Upper lobe of left lung (tissue), 6 donors: ENCODE data around the gene WDR70. TPM values are rescaled to one million over a fixed set of nuclear protein-coding genes. Genes with fewer than 3 reads are reported as not detected.

Experiments
- ATAC-seq, 2 donors: fragments of 200-7000 bp; cut with Tn5 transposase; one replicate each; pipeline ENCODE4 v1.9.1; 2022; ENCODE audit warnings: mild to moderate bottlenecking in 2 of 2, moderate library complexity in 2 of 2; ENCODE audit not compliant: low FRiP score in 2 of 2
- DNase-seq, 2 donors: peaks; one replicate each; pipeline ENCODE4 v3.0.0-alpha.2; 2019 to 2020
- H3K27ac ChIP-seq, 4 donors: fragments of 200-600 bp; sonication (generic); one replicate each; pipeline ENCODE4 v1.5.1; 2016 to 2019
- H3K27me3 ChIP-seq, 4 donors: fragments of 200-600 bp; sonication (generic); one replicate each; pipeline ENCODE4 v1.5.1; 2017 to 2019
- H3K36me3 ChIP-seq, 4 donors: fragments of 200-600 bp; sonication (generic); one replicate each; pipeline ENCODE4 v1.5.1; 2016 to 2019
- H3K4me1 ChIP-seq, 4 donors: fragments of 200-600 bp; sonication (generic); one replicate each; pipeline ENCODE4 v1.5.1; 2018 to 2019
- H3K4me3 ChIP-seq, 4 donors: fragments of 200-600 bp; sonication (generic); one replicate each; pipeline ENCODE4 v1.5.1; 2017 to 2019; ENCODE audit warnings: mild to moderate bottlenecking in 2 of 4, moderate library complexity in 1 of 4
- H3K9me3 ChIP-seq, 4 donors: fragments of 200-600 bp; sonication (generic); one replicate each; pipeline ENCODE4 v1.5.1; 2018 to 2019
- CTCF ChIP-seq, 6 experiments: fragments of 450-650 bp in 4 of 6; fragments of 200-600 bp in 2 of 6; sonication (generic) in 2 of 6; IDR thresholded peaks; one replicate each; pipeline ENCODE4 v1.5.1; 2016 to 2019; ENCODE audit warnings: antibody characterized with exemption in 6 of 6
- EP300 ChIP-seq, 4 donors: sonication (generic); formaldehyde crosslinking; IDR thresholded peaks; one replicate each; pipeline ENCODE4 v1.5.1; 2017; ENCODE audit warnings: antibody characterized with exemption in 4 of 4, control low read depth in 2 of 4
- POLR2A ChIP-seq, 4 donors: fragments of 450-650 bp; IDR thresholded peaks; one replicate each; pipeline ENCODE4 v1.5.1; 2016 to 2017; ENCODE audit warnings: antibody characterized with exemption in 4 of 4, mild to moderate bottlenecking in 2 of 4
- POLR2AphosphoS5 ChIP-seq, 2 donors: sonication (generic); formaldehyde crosslinking; IDR thresholded peaks; one replicate each; pipeline ENCODE4 v1.5.1; 2017; ENCODE audit warnings: antibody characterized with exemption in 2 of 2
- WGBS, 2 donors: methylation state at CpG; one replicate each; pipeline ENCODE4 v1.1.5; 2017 to 2018; 5-methylcytosine and 5-hydroxymethylcytosine counted together
- total RNA-seq, 6 donors: library from RNA; depleted of rRNA in 4 of 6; stranded (reverse); fragments of >200 nt in 4 of 6; gene quantifications; one replicate each; pipeline versions ENCODE4 v1.1.0 to v1.2.1, GENCODE V29; 2016 to 2021
- donor health status: DM: no; HTN: no; CAD: no; lungs with moderate emphysema.
- donor health status: DM: no; HTN: yes; CAD: no; lungs with severe emphysema.

The WDR70 gene
- total RNA-seq, 6 donors from 2014 or later: 20.7 to 75.4 (median 27.9) TPM

- H3K36me3 ChIP-seq: no peaks in the 10 kb centered on the region
- H3K27ac ChIP-seq: no peak overlapping the region
- no peaks in the 10 kb centered on the region for H3K9me3 ChIP-seq
- 92 to 93% methylated on average over 4 of the region's 4 CpGs for WGBS, 2 donors
- H3K4me3 ChIP-seq: no peak overlapping the region
- TF ChIP-seq EP300 (IDR thresholded peaks at IDR 0.05) (no peak), POLR2AphosphoS5 (IDR thresholded peaks at IDR 0.05) (no peak)
- H3K4me1 ChIP-seq: no peaks in the 10 kb centered on the region
- ATAC-seq (no peak), DNase-seq (no peak)
- no peaks in the 10 kb centered on the region for H3K27me3 ChIP-seq
Measured at GRCh38 chr5:37755581-37755980, 376.5 kb downstream of the WDR70 start.

- Histone ChIP-seq H3K4me1 (no peaks in the 10 kb centered on the region), H3K27ac (no peak overlapping the region), H3K4me3 (no peak overlapping the region), H3K27me3 (no peaks in the 10 kb centered on the region), H3K36me3 (no peaks in the 10 kb centered on the region), H3K9me3 (no peaks in the 10 kb centered on the region)
- no peak for DNase-seq
- TF ChIP-seq POLR2AphosphoS5 (IDR thresholded peaks at IDR 0.05): no peak
- no peak for TF ChIP-seq CTCF (IDR thresholded peaks at IDR 0.05)
- TF ChIP-seq EP300 (IDR thresholded peaks at IDR 0.05): no peak
- no peak for TF ChIP-seq POLR2A (IDR thresholded peaks at IDR 0.05)
- ATAC-seq: no peak
Measured at GRCh38 chr5:37756248-37756647, 377.1 kb downstream of the WDR70 start.

DNA sequence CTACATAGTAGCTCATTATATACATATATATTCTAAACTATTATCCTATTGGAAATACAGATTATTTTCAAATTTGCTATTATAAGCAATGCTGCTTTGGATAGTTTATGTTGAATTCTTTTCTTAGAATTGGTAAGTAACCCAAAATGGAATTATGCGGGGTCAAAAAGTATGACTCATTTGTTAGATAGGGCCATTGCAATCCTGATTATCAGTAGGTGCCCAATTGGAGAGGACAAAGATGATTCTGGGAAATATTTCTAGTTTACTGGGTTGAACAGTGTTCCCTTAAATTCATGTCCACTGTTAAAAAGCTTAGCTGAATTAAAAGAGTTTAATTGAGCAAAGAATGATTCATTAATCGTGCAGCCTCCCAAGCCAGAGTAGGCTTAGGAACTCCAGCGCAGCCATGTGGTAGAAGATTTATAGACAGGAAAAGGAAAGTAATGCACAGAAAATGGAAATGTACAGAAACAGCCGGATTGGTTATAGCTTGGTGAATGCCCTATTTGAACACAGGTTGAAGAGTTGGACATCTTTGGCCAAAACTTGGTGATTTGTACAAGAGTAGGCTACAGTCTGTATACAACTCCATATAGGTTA lies 379.0 kb downstream of the WDR70 start:
- ATAC-seq: no peak
- no peaks in the 10 kb centered on the region for H3K36me3 ChIP-seq
- no peaks in the 10 kb centered on the region for H3K9me3 ChIP-seq
- H3K4me3 ChIP-seq: no peak overlapping the region
- H3K27ac ChIP-seq: no peak overlapping the region
- no peak for TF ChIP-seq POLR2A (IDR thresholded peaks at IDR 0.05)
- no peak for TF ChIP-seq EP300 (IDR thresholded peaks at IDR 0.05)
- no peak for DNase-seq
- WGBS, 2 donors: 91 to 95% methylated on average over 4 of the region's 4 CpGs
- H3K27me3 ChIP-seq: no peaks in the 10 kb centered on the region
- H3K4me1 ChIP-seq: no peaks in the 10 kb centered on the region

GRCh38 chr5:37767251-37767650 lies 388.1 kb downstream of the WDR70 start:
- H3K27ac ChIP-seq: no peak overlapping the region
- no peaks in the 10 kb centered on the region for H3K27me3 ChIP-seq
- TF ChIP-seq POLR2AphosphoS5 (IDR thresholded peaks at IDR 0.05) (no peak), POLR2A (IDR thresholded peaks at IDR 0.05) (no peak), EP300 (IDR thresholded peaks at IDR 0.05) (no peak), CTCF (IDR thresholded peaks at IDR 0.05) (no peak)
- no peaks in the 10 kb centered on the region for H3K36me3 ChIP-seq
- H3K4me1 ChIP-seq: no peaks in the 10 kb centered on the region
- ATAC-seq (no peak), DNase-seq (no peak)
- H3K9me3 ChIP-seq: no peaks in the 10 kb centered on the region
- no peak overlapping the region for H3K4me3 ChIP-seq
- 73% methylated on average over 3 of the region's 3 CpGs for WGBS, 2 donors

DNA sequence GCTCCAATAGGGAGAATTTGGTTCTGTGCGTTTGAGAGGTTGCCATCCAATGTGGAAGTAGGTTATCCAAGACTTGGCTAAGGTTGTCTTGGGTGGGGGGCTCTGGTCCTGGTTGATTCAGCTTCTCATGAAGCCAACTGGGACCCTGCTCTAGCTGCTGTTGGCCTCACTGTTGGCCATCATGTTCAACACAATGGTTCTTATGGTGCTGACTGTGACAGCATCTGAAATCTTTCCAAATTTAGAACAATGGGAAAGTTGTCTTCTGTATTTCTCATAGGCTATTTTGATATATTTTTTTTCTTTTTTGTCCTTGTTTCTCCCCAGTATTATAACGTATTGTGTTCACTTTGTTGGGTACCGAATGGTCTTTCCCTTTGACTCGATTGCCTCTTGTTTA lies 388.8 kb downstream of the WDR70 start:
- 83 to 84% methylated on average over 4 of the region's 4 CpGs for WGBS, 2 donors
- H3K27ac ChIP-seq: no peak overlapping the region
- DNase-seq (no peak), ATAC-seq (no peak)
- H3K4me3 ChIP-seq: no peak overlapping the region
- no peaks in the 10 kb centered on the region for H3K9me3 ChIP-seq
- TF ChIP-seq POLR2AphosphoS5 (IDR thresholded peaks at IDR 0.05): no peak
- H3K4me1 ChIP-seq: no peaks in the 10 kb centered on the region
- H3K27me3 ChIP-seq: no peaks in the 10 kb centered on the region
- H3K36me3 ChIP-seq: no peaks in the 10 kb centered on the region

DNA sequence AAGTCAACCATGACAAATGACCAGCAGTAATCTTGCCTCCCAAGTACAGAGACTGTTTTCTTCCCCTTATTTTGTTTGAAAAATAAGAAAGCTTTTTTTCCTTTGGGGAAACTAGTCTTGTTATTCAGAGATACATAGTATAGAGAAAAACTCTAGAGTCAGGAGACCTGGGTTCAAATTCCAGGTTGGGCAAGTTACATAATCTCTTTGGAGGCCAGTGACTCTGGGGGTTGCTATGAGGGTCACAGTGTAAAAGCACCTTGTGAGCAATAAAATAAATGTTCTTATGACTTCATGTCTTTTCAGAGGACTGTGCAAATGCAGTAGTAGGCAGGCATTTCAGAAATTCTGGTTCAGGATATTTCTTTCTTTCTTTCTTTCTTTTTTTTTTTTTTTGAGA lies 389.3 kb downstream of the WDR70 start:
- DNase-seq (no peak), ATAC-seq (no peak)
- H3K4me1 ChIP-seq: no peaks in the 10 kb centered on the region
- TF ChIP-seq CTCF (IDR thresholded peaks at IDR 0.05) (no peak), EP300 (IDR thresholded peaks at IDR 0.05) (no peak), POLR2A (IDR thresholded peaks at IDR 0.05) (no peak), POLR2AphosphoS5 (IDR thresholded peaks at IDR 0.05) (no peak)
- H3K4me3 ChIP-seq: no peak overlapping the region
- H3K27me3 ChIP-seq: no peaks in the 10 kb centered on the region
- no peaks in the 10 kb centered on the region for H3K36me3 ChIP-seq
- H3K9me3 ChIP-seq: no peaks in the 10 kb centered on the region
- no peak overlapping the region for H3K27ac ChIP-seq
